AG10803 (cell line): Measurements from ENCODE around the gene CEP295NL.
A peak's percentile ranks its signal among the peaks of the same experiment; 100 is the strongest.

Experiments used
- DNase-seq: peaks from one replicate; pipeline ENCODE4 v3.0.0; 2010; ENCODE audit warnings: low read depth
- H3K4me3 ChIP-seq: 2 replicates; pipeline ENCODE4 v1.5.1; 2011; ENCODE audit warnings: mild to moderate bottlenecking, low read length, control low read depth
- TF ChIP-seq, protein P1 (sequence below): conservative IDR thresholded peaks from 2 replicates; pipeline ENCODE4 v1.5.1; 2011; ENCODE audit warnings: mild to moderate bottlenecking, low read length, control low read depth, inconsistent platforms

The CEP295NL gene

DNA sequence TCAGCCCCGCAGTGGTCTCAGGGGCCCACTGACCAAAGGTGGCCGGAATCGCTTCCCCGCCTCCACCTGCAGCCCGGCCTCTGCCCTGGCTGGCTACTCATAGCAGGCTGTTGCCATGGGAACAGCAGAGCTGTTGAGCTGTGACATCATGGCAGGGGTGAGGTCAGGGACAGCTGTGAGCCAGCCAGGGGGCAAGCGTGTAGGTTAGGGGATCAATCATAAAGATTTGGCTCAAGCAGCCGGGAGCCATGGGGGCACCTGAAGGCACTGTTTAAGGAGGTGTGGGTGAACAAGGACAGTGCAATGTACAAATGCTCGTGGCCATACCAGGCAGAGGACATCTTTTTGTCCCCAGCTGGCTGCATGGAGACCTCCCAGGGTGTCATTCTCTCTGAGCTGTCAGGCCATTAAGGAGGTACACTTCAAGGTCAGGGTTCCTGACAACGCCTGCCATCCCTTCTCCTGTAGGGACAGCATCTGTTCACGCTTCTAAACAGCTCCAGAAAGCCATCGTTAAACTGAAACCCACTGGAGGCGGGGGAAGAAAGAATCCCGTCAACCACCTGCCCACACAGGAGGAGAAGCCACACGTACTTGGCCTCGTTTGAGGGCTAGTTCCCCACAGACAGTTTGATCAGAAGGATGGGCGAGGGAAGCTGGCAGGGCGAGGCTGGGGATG, at the start of gene CEP295NL:
Gene CEP295NL (minus strand): TSS at position 101 of the 679 bp plus-strand sequence. CDS start 1,373 bp downstream, outside the sequence.
- TF ChIP-seq, protein P1, sequence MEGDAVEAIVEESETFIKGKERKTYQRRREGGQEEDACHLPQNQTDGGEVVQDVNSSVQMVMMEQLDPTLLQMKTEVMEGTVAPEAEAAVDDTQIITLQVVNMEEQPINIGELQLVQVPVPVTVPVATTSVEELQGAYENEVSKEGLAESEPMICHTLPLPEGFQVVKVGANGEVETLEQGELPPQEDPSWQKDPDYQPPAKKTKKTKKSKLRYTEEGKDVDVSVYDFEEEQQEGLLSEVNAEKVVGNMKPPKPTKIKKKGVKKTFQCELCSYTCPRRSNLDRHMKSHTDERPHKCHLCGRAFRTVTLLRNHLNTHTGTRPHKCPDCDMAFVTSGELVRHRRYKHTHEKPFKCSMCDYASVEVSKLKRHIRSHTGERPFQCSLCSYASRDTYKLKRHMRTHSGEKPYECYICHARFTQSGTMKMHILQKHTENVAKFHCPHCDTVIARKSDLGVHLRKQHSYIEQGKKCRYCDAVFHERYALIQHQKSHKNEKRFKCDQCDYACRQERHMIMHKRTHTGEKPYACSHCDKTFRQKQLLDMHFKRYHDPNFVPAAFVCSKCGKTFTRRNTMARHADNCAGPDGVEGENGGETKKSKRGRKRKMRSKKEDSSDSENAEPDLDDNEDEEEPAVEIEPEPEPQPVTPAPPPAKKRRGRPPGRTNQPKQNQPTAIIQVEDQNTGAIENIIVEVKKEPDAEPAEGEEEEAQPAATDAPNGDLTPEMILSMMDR = no peak
- peak; percentile 40 for DNase-seq
- H3K4me3 ChIP-seq = no peak within 1 kb of the TSS

- no peak for DNase-seq
- TF ChIP-seq, protein P1 = no peak
- H3K4me3 ChIP-seq = no peak overlapping the region
Observed at GRCh38 chr17:78952706-78953105, 49.7 kb upstream of the CEP295NL start.

GRCh38 chr17:78951967-78952551, 49.1 kb upstream of the CEP295NL start:
- DNase-seq = peak; percentile 16
- H3K4me3 ChIP-seq = no peak overlapping the region
- TF ChIP-seq, protein P1 = no peak

DNA sequence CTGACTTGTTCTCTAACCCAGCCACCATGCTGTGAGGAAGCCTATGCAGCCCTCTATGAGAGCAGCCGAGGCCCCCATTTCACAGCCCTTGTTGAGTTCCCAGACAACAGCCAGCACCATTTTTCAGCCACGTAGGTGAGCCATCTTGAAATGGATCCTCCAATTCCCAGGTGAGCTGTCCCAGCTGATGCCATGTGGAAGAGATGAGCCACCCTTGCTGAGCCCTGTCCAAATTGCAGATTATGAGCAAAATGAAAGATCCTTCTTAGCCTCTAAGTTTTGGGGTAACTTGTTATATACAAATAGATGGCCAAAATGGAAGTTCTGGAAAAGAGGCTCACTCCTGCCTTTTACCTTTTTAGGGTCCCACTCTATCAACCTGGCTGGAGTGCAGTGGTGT, 47.9 kb upstream of the CEP295NL start:
- H3K4me3 ChIP-seq = no peak overlapping the region
- no peak for DNase-seq
- TF ChIP-seq, protein P1 = no peak

- no peak overlapping the region for H3K4me3 ChIP-seq
- no peak for DNase-seq
- TF ChIP-seq, protein P1 = no peak
Observed at GRCh38 chr17:78947235-78948149, 44.5 kb upstream of the CEP295NL start.

DNA sequence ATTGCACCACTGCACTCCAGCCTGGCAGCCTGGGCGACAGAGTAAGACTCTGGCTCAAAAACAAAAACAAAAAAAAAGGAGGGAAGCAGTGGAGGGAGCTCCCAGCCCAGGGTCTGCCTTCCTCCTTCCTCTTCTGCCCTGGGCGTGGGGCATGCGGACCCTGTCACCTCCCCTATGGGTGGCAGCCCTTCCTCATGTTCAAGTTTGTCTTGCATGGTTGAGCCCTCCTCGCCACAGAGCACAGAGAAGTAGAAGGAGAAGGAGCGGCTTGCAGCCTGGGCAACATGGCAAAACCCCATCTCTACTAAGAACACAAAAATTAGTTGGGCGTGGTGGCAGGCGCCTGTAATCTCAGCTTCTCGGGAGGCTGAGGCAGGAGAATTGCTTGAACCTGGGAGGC, 43.6 kb upstream of the CEP295NL start:
- H3K4me3 ChIP-seq = no peak overlapping the region
- no peak for DNase-seq
- TF ChIP-seq, protein P1 = no peak
